Loucy (cell line): ENCODE measurements around the gene NOS1.

ENCODE experiments used
- CTCF ChIP-seq: fragments of 200-600 bp; sonication (generic); conservative IDR thresholded peaks from 2 replicates; pipeline ENCODE4 v1.5.1; 2014; ENCODE audit warnings: mild to moderate bottlenecking, antibody characterized with exemption, low read length
- EZH2phosphoT487 ChIP-seq: fragments of 200-600 bp; IDR thresholded peaks from 2 replicates; pipeline ENCODE4 v1.6.1; 2018; ENCODE audit warnings: antibody characterized with exemption, mild to moderate bottlenecking, moderate library complexity, borderline replicate concordance

- no peak for TF ChIP-seq CTCF
- TF ChIP-seq EZH2phosphoT487 = no peak
Measured at GRCh38 chr12:117161460-117162166, 199.8 kb downstream of the NOS1 start.
